ENCODE results near the gene ZNF57.

- TF ChIP-seq CTCF (conservative IDR thresholded peaks at IDR 0.05; ENCODE audit: low read depth, low read length): no peak
- TF ChIP-seq EZH2phosphoT487 (IDR thresholded peaks at IDR 0.05; ENCODE audit: borderline replicate concordance, low read length): no peak
Observed at GRCh38 chr19:2902590-2903218, 2.0 kb downstream of the ZNF57 start.
